K562 (cell line): ENCODE results near the gene SLC5A5.
A peak's percentile ranks its signal among the peaks of the same experiment; 100 is the strongest.

Experiments
- CBX2 ChIP-seq: fragments of 200-600 bp; sonication (generic); IDR thresholded peaks from one replicate; pipeline ENCODE4 v1.6.1; 2012; ENCODE audit warnings: mild to moderate bottlenecking, low read length, inconsistent platforms; ENCODE audit not compliant: insufficient read depth, poor library complexity, severe bottlenecking
- CTCF ChIP-seq, 3 experiments: IDR thresholded peaks in 2 of 3; conservative IDR thresholded peaks in 1 of 3; 2 replicates each; pipeline ENCODE4 v1.5.1; 2011 to 2012; ENCODE audit warnings: low read length in 3 of 3, mild to moderate bottlenecking in 3 of 3, control low read depth in 2 of 3, improper control_type of control experiment in 1 of 3, inconsistent platforms in 1 of 3, low read depth in 1 of 3, mixed read lengths in 1 of 3, moderate library complexity in 1 of 3; ENCODE audit not compliant: insufficient read depth in 2 of 3

DNA sequence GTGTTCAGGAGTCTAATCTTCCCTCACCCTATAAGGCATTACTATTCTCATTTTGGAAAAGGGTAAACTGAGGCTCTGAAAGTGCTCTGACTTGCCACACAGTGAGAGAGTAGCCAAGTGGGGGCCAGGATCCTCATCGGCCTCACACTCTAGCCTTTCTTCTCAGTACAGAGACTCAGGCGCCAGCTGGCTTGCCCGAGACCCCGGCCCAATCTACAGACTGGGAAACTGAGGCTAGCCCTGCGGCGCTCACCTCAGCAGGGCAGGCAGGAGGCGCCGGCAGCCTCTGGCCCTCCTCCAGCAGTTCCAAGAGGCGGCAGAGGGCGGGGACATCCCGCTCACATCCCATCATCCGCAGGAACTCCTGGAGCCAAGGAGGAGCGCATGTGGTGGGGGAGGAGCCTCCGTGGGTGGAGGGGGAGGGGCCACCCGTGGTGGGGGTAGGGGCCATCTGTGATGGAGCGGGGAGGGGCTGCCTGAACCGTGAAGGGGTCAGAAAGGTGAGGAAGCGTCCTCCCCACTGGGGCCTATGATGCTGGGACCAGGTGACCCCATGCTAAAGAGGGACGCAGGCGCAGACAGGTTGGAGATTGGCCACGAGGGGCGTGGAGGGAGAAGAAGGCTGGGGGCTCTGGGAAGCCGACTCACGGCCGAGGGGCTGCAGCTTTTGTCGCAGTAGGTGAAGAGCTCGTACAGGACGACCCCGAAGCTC lies 41.7 kb upstream of the SLC5A5 start:
- TF ChIP-seq CTCF (IDR thresholded peaks at IDR 0.05 in 2 of 3, conservative IDR thresholded peaks at IDR 0.05 in 1 of 3; ENCODE audit: insufficient read depth in 2 of 3, low read depth in 1 of 3, low read length in 3 of 3) (0 out of 6 replicates have a peak, but pooled peaks of 1 of the 3 experiments have one; percentile 10), CBX2 (no peak)
